ENCODE data around the gene BHLHE40.

BHLHE40 gene

DNA sequence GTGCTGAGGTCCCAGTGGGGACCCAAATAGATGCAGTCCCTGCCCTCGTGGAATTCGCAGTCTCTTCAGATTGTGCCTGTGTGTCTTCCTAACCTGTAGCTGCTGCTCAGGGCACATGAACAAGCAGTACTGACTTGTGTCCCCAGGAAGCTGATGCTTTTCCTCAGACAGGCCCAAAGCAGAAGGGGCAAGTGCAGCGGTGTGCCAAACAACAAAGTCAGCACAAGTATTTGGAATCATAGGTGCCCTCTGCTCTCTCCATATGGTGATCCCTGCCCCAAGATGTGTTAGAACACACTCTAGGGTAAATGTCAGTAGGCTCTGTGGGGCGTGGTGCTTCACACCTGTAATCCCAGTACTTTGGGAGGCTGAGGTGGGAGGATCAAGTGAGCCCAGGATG, 21.9 kb downstream of the BHLHE40 start:
- no peak for DNase-seq (ENCODE audit: low read depth)

DNA sequence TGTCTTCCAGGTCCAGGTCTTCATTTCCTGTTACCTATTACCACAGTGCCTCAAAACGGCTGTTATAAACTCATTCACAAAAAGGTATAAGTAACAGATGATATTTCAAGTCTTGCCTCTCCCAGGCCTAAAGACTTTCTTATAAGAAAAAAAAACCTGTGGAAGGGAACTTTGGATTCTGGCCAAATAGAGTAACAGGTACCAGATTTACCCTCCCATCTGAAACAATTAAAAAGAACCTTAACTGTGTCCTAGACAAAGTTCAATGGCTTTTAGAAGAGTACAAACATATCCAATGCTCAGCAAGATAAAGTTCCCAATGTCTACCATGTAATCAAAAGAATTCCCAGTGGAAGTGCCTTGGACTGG, 22.6 kb downstream of the BHLHE40 start:
- DNase-seq (ENCODE audit: low read depth) = no peak

DNA sequence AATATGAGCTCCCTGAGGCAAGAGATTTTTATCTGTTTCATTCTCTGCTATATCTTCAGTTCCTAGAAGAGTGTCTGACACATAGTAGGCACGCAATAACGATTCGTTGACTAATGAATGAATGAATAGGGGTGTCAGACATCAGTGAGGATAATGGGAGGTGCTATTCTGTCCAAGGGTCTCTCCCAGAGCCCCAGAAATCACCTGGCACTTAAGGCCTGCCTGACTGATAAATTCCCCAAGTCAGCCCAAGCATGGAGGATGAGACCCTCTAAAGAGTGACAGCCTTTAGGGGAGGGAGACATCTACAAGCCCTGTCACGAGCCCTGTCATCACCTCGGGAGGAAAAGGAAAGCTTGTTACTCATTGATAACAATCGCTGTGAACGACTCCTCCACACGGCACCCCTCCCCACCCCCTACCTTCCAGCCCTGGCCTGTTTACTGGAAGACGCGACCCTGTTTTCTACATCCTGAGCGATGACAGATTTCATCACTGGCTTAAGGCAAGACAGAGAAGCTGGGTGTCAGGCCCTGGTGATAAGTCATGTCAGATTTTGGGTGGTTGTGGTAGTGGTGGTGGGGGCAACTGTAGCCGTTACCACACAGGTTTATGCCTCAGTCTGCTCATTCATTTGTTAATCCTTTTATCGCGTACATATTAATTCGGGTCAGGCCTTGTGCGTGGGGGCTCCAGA, 23.1 kb downstream of the BHLHE40 start:
- DNase-seq (ENCODE audit: low read depth) = no peak

DNA sequence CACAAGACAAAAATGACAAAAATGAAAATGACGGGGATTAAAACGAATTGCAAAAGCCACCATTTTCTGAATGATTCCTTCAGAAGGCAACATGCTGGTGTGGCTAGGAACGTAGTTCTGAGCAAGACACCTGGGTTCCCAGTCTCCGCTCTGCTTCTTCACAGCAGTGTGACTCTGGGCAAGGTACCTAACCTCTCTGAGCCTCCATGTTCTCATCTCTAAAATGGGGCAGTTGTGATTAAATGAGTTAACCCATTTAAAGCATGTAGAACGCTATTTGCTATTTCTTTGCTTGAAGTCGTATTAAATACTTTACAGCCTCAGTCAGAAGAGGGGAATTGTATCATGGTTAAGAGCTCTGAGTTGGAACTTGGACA, 23.6 kb downstream of the BHLHE40 start:
- no peak for DNase-seq (ENCODE audit: low read depth)

DNA sequence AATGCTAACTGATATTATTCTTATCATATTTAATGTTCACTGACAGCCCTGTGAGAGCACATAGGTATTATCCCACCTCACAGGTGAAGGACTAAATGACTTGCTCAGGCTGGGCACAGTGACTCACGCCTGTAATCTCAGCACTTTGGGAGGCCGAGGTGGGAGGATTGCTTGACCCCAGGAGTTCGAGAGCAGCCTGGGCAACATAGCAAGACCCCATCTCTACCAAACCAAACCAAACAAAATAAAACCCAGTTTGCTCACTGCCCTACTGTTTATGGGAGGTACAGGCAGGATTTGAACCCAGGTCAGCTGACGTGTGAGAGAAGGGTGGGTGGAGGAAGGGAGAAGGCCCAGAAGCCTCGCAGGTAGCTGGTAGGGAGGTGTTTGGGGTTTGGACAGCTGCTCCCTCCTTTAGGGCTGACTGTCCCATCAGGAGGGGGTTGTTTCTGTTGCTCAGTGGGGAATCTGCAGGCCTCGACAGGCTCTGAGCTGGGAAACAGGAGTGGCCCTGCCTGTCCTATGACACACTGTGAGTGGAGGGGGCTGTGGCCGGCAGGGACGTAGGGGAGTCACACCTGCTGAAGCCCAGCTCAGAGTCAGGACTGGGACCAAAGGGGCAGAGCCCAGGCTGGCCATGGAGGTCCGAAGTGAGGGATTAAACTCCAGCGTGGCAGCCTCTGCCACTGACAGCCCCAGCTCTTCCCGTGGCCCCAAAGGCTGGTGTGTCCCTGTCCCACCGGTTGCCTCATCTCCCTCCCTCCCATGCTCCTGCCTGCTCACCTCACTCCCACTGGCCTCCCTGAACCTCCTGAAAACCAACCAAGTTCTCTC, 25.3 kb downstream of the BHLHE40 start:
- no peak for DNase-seq (ENCODE audit: low read depth)

DNA sequence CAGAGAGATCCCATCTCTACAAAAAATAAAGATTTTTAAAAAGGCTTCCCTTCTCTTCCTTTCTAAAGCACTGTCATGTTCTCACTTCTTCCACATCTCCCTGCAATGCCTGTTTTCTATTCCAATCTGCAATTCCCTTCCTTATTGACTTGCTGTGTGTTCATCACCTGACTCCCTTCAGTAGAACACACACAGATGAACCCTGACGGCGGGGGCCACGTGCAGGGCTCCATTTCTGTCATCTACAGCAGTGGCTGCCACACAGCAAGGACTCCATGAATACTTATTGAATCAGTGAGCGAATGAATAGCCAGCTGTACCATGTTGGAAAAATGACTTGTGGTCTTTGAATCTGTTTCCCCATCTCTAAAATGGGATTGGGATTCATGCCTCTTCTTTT, 26.1 kb downstream of the BHLHE40 start:
- no peak for DNase-seq (ENCODE audit: low read depth)

DNA sequence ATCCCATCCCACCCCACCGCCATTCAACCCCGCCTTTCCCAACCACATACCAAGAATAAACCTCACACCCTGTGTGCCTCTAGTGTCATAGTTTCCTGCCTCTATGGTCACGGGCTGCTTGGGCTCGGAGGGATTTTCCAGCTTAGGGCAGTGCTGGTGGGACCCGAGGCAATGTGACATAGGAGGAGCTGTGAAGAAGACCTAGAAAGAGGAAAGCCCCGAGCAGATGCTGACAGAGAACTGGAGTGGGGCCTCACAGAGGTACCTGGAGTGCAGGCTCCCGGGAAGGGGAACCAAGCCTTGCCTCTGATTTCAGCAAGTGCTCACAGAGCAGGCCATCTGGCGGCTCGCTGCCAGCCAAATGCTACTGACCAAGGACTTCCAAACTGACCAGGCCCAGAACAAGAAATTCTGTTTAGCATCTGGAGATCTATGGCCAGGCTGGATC, 27.5 kb downstream of the BHLHE40 start:
- no peak for DNase-seq (ENCODE audit: low read depth)

DNA sequence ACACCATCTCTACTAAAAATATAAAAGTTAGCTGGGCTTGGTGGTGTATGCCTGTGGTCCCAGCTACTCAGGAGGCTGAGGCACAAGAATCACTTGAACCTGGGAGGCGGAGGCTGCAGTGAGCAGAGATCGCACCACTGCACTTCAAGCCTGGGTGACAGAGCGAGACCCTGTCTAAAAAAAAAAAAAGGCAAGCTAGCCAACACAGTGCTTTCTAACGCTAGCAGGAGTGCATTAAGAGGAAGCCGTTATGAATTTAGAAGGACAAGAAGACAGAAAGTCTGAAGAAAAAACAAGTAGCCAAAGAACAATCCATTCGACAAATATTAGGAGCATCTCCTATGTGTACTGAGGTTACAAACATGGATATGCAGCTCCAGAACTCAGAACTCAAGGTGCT, 28.6 kb downstream of the BHLHE40 start:
- no peak for DNase-seq (ENCODE audit: low read depth)

DNA sequence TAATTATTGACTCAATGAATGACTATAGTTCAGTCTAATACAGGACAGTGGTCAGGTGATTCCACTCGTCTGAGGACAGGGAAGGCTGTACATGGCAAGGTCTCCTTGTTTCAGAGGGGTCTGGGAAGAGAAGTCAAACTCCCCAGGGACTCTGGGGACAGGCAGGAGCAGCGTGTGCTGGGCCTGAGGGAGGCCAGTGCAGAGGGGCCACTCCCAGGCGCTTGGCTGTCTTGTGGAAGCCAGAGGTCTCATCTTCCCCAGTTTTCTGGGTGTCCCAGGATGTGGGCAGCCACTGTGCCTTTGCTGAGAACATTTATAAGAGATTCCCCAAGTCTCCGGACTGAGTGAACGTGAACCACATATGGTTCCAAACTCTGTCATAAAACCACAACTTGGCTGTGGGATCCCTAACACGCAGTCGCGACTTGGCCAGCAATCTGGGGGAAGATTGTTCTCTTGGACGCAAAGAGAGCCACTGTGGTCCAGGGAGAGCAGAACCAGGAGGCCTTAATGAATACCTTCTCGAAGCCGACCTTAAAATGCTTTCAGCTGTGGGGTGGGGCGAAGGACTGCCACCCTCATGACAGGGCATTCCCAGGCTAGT, 30.4 kb downstream of the BHLHE40 start:
- DNase-seq (ENCODE audit: low read depth) = no peak

DNA sequence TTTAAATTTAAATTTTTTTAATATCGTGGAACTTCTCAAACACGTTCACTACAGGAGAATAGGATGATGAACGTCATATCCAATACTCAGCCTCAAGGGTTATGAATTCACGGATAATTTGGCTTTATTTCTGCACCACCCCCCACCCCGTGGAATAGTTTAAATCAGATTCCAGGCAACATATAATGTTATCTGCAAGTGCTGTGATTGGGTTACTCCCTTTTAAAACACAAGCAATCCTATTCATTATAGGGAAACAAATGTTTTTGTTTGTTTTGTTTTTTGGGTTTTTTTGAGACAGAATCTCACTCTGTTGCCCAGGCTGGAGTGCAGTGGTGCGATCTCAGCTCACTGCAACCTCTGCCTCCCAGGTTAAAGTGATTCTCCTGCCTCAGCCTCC, 30.9 kb downstream of the BHLHE40 start:
- no peak for DNase-seq (ENCODE audit: low read depth)

DNA sequence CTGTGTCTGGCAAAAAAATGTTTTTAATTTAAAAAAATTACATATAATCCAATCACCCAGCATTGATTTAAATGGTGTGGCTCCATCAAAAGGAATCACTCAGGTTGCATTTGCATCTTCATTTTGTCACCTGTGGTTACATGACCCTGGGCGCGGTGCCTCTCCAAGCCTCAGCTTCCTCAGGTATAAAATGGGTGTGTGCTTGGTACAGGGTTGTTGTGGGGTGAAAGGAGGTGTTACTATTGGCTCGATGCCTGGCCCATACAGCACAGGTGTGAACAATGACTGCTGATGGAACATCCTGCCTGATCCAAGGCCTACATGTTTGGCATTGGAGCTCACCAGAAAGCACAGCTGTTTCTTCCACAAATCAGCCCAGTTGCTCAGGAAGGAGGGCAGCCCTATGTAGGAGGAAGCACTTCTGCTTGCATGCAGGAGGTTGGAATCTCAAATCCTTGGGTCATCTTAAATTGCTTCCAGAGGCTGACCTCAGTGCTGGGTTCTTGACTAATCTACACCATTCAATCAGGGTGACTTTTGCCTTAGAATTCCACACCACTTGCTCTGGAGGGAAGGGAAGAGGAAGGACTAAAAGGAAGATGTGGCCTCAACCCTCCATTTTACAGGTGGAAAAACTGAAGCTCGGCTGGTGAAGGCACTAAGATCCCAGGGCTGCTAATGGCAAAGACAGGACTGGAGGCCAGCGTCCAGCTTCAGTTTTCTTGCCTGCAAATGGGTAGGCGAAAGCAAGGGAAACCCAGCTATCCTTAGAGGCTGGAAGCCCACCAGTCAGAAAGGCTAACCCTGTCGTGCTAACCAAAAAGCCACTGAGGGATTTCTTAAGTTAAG, 31.7 kb downstream of the BHLHE40 start:
- no peak for DNase-seq (ENCODE audit: low read depth)

DNA sequence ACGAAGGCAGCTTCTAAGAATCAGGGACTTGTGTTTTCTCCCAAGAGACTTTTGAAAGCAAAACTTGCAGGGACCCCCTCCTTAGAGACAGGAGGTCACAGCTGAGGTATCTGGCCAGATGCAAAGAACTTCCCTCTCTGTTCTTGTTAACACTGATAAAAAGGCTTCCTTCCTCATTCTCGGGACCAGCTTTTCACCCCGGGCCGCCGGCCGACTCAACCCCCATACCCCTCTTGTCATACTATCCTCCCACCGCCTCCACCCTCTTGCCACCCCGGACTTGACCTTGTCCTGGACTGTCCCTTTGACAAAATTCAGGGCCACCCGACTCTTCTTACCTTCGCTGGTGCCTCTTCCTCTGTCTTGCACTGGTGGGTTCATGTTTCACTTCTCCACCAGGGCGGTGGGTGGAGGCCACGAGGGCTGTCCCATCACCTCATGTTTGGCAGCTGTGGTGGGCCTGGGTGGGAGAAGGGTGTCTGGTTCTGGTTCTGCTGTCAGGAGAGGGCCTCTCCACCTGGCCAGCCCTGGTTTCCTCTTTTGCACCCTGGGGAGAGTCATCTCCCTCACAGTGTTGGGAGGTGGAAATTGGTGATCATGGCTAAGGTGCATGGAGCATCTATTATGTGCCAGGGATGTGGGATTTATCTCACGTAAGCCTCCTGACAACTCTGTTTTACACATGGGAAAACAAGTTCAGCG, 32.5 kb downstream of the BHLHE40 start:
- no peak for DNase-seq (ENCODE audit: low read depth)

DNA sequence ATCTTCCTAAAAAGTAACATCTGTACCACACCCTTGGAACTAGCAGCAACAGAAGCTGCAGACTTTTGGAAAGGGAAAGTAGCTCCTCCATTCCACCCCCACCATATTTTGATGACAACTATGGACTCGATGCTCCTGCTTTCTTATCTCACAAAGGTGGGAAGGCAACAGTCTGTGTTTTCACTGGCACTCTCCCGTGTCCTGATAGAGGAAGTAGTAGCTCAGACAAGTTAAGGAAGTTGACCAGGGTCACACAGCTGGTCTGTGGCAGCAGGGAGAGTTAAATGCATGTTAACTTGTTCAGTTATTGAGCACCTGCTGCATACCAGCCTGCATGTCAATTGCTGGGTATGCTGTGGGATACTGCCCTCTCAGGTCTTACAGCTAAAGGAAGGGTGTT, 33.1 kb downstream of the BHLHE40 start:
- DNase-seq (ENCODE audit: low read depth) = no peak

DNA sequence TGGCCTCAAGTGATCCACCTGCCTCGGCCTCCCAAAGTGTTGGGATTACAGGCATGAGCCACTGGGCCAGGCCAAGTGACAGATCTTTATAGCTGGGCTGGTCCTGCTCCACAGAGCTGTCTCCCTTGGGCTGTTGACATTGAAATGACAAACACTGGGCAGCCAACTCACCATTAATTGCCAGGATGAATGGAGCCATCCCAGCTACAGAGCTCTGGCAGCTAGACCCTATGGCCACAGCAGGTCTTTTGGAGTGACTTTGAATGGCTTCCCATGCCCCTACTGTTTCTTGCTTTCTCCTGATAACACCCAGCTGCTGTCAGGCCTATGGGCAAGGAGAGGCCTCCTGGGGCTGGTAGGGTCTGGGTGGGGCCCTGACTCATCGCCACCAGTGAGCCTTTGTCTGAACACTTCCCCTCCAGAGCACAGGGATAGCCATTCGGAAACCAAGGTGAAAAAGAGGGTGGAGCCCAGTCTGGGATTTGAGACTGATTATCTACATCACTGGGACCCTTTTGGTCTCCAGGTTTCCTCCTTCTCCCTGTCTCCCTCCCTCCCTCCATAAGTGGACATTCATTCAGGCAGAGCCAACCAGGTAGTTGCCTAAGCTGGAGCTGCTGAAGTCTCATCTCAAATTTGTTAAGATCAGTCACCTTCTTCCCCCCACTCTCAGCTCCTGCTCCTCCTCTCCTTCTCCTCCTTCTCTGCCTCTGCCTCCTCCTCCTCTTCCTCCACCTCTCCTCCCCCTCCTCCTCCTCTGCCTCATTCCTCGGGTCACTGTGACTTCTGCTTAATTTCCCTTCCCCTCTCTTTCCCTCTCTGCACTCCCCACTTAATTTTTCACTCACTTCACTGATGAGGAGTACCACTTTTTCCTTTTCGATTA, 34.0 kb downstream of the BHLHE40 start:
- DNase-seq (ENCODE audit: low read depth) = no peak

DNA sequence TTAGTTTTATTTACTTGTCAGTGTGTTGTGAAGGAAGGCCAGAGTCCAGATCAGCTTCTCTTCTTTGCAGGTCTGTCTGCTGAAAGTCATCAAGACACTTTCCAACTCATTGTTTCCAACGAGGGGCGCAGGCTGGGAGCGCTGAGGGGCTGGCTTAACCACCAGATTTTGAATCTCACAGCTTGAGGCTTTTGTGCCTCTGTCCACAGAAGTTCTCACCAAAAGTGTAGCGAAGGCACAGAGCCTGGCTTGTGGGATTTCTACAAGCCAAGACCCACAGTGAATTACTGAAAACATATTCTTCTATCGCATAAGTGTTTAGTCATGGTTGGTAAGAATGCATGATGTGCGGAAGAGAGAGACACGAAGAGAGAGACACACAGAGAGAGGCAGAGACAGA, 35.2 kb downstream of the BHLHE40 start:
- DNase-seq (ENCODE audit: low read depth) = no peak

DNA sequence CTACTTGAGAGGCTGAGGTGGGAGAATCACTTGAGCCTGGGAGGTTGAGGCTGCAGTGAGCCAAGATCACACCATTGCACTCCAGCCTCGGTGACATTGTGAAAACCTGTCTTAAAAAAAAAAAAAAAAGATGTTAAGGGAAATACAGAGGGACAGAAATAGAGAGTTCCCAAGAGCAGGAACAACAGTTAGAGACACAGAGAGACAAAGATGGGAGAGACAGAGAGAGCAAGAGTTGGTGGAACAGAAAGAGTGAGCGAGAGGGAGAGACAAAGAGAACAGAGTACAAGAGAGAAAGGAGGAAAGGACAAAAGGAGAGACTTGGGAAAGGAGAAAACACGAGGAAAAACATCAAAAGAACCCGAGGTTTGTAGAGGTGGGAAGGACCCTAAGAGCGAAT, 35.8 kb downstream of the BHLHE40 start:
- DNase-seq (ENCODE audit: low read depth) = no peak

DNA sequence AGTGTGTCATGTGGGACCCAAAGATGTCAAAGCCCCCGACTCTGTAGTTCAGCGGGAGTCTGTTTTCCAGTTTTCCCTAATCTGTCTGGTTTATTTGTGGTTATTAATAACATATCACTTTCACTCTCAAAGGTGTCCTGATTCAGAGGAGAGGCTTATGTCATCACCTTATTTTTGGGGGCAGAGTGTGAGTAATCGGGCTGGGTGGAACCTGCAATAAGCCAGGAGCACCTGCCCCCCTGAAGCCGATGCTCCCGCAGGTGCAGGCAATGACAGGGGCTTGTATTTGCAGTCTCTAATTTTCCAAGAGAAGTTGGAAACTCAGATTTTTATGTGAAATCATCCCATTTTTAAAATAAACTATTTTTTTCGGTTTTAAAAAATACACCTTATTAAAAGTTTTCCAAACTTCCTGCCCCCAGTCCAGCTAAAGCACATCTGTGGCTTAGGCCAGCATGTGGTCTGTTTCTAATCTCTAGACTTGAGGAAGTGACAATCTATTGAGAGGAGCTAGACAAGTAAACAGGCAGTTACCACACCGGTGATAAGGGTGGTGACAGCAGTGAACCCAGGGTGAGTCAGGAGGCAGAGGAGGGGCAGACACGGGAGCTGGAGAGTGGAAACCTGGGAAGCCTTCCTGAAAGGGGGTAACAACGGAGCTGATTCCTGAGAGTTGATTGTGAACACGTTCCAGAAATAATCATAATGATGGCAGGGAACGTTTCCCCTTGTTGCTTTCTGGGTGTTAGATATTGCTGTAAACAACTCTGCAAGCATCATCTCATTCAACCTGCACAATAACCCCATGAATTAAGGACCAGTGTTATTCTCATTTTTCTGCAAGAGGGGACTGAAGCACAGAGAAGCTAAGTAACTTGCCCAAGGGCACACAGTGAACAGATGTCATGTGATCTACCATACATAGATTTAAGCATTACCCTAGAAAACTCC, 37.2 kb downstream of the BHLHE40 start:
- DNase-seq (ENCODE audit: low read depth) = no peak

DNA sequence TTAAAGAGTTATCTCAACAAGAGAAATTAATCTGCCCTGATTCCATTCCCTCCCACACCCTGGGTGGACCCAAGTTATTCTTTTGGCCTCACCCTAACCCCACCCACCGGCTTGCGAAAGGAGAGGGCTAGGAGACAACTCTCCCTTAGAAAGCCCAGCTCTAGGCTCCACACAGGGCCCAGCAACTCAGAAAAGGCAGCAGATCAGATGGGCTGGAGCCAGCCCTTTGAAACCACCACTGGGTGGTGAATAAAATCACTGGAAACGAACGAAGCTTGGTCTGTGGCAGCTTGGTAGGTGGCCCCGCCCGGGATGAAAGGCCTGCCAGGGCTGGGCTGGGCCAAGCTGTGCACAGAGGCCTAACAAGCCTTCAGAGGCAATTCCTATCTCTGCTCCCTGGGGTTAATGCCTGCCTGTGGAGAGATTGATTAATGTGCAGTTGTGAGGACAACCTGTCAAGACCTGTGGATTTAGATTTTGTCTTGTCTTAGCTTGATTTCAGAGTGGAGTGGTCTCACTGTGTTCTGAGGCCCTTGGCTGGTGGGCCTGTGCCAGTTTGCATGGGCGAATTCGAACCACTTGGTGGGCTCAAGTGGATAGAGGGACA, 38.8 kb downstream of the BHLHE40 start:
- DNase-seq (ENCODE audit: low read depth) = no peak

All from stimulated activated CD8-positive, alpha-beta memory T cell treated with anti-CD3 and anti-CD28 coated beads, Interleukin-15, amount 100 ng/mL, for 24 hours (primary cell).